Activated naive CD4-positive, alpha-beta T cell treated with anti-CD3 and anti-CD28 coated beads for 36 hours (primary cell): ENCODE measurements around the gene PRLR. TPM values are rescaled to one million over a fixed set of nuclear protein-coding genes. Genes with fewer than 3 reads are reported as not detected.

Experiments
- CTCF ChIA-PET: fragments of 350-600 bp; sonication (Branson Sonifier 250); formaldehyde crosslinking; loops from one replicate; lab custom pipeline; 2021; ENCODE audit warnings: antibody characterized with exemption; lab: Charles Lee
- DNase-seq: peaks from one replicate; pipeline ENCODE4 v3.0.0-alpha.2; 2020
- H3K27ac Mint-ChIP-seq: one replicate; pipeline ENCODE4 v1.8.0; 2021; ENCODE audit warnings: mild to moderate bottlenecking, mixed read lengths
- H3K27me3 Mint-ChIP-seq: one replicate; pipeline ENCODE4 v1.8.0; 2021; ENCODE audit warnings: low read depth, mixed read lengths
- H3K36me3 Mint-ChIP-seq: one replicate; pipeline ENCODE4 v1.8.0; 2021; ENCODE audit warnings: low read depth, mixed read lengths
- H3K4me1 Mint-ChIP-seq: one replicate; pipeline ENCODE4 v1.8.0; 2021; ENCODE audit warnings: low read depth, mixed read lengths
- H3K4me3 Mint-ChIP-seq: one replicate; pipeline ENCODE4 v1.8.0; 2021; ENCODE audit warnings: mild to moderate bottlenecking, moderate library complexity, mixed read lengths
- H3K9me3 Mint-ChIP-seq: one replicate; pipeline ENCODE4 v1.8.0; 2021; ENCODE audit warnings: mixed read lengths
- intact Hi-C: fragments of 100-400 bp; cut with micrococcal nuclease; formaldehyde crosslinking; loops from one replicate; pipeline ENCODE4 v1.15.1; 2023
- total RNA-seq, 2 experiments: library from RNA; stranded (reverse); gene quantifications; one replicate each; pipeline ENCODE4 v1.2.3, GENCODE V29; 2021

PRLR gene
- total RNA-seq, 2 experiments from 2014 or later: not detected

GRCh38 chr5:35164860-35165542 lies 65.3 kb downstream of the PRLR start:
- Mint-ChIP-seq H3K27ac (no peak overlapping the region), H3K4me1 (no peaks in the 10 kb centered on the region), H3K36me3 (no peaks in the 10 kb centered on the region), H3K27me3 (peaks cover 9% of the 10 kb centered on the region), H3K9me3 (peaks cover 5% of the 10 kb centered on the region), H3K4me3 (no peak overlapping the region)
- no peak for DNase-seq
- intact Hi-C loops: no loop called here
- CTCF ChIA-PET: no interaction called here

- Mint-ChIP-seq H3K36me3 (no peaks in the 10 kb centered on the region), H3K27me3 (peaks cover 9% of the 10 kb centered on the region), H3K4me1 (no peaks in the 10 kb centered on the region), H3K9me3 (peaks cover 5% of the 10 kb centered on the region), H3K27ac (no peak overlapping the region), H3K4me3 (no peak overlapping the region)
- intact Hi-C loops: no loop called here
- CTCF ChIA-PET: no interaction called here
- no peak for DNase-seq
Measured at GRCh38 chr5:35163710-35164033, 66.6 kb downstream of the PRLR start.

GRCh38 chr5:35162848-35163709 lies 67.2 kb downstream of the PRLR start:
- no peaks in the 10 kb centered on the region for H3K36me3 Mint-ChIP-seq
- H3K27ac Mint-ChIP-seq: no peak overlapping the region
- peaks cover 9% of the 10 kb centered on the region for H3K27me3 Mint-ChIP-seq
- no peaks in the 10 kb centered on the region for H3K4me1 Mint-ChIP-seq
- DNase-seq: no peak
- intact Hi-C loops: no loop called here
- peaks cover 5% of the 10 kb centered on the region for H3K9me3 Mint-ChIP-seq
- CTCF ChIA-PET: no interaction called here
- H3K4me3 Mint-ChIP-seq: no peak overlapping the region

- Mint-ChIP-seq H3K36me3 (no peaks in the 10 kb centered on the region), H3K27ac (no peak overlapping the region), H3K9me3 (no peaks in the 10 kb centered on the region), H3K4me3 (no peak overlapping the region), H3K4me1 (no peaks in the 10 kb centered on the region), H3K27me3 (peaks cover 12% of the 10 kb centered on the region)
- no peak for DNase-seq
- CTCF ChIA-PET: interaction anchor here (0.5 kb wide), 1 partner anchor 59 kb away, joined by 3 read pairs; no protein-coding TSS in a partner anchor
- intact Hi-C loops: no loop called here
Measured at GRCh38 chr5:35161652-35162273, 68.5 kb downstream of the PRLR start.

- intact Hi-C loops: no loop called here
- no peak overlapping the region for H3K27ac Mint-ChIP-seq
- no peak overlapping the region for H3K4me3 Mint-ChIP-seq
- H3K9me3 Mint-ChIP-seq: no peaks in the 10 kb centered on the region
- no peak for DNase-seq
- H3K27me3 Mint-ChIP-seq: peaks cover 10% of the 10 kb centered on the region
- H3K4me1 Mint-ChIP-seq: no peaks in the 10 kb centered on the region
- CTCF ChIA-PET: no interaction called here
- H3K36me3 Mint-ChIP-seq: no peaks in the 10 kb centered on the region
Measured at GRCh38 chr5:35160486-35161116, 69.7 kb downstream of the PRLR start.

GRCh38 chr5:35159370-35159742 lies 70.9 kb downstream of the PRLR start:
- H3K4me1 Mint-ChIP-seq: no peaks in the 10 kb centered on the region
- no peak for DNase-seq
- no peaks in the 10 kb centered on the region for H3K9me3 Mint-ChIP-seq
- no peak overlapping the region for H3K4me3 Mint-ChIP-seq
- H3K27ac Mint-ChIP-seq: no peak overlapping the region
- no peaks in the 10 kb centered on the region for H3K36me3 Mint-ChIP-seq
- CTCF ChIA-PET: interaction anchor here (1.5 kb wide), 1 partner anchor 8 kb away, joined by 3 read pairs; no protein-coding TSS in a partner anchor
- intact Hi-C loops: no loop called here
- H3K27me3 Mint-ChIP-seq: peaks cover 8% of the 10 kb centered on the region

- Mint-ChIP-seq H3K4me1 (no peaks in the 10 kb centered on the region), H3K36me3 (no peaks in the 10 kb centered on the region), H3K27me3 (peaks cover 8% of the 10 kb centered on the region), H3K9me3 (no peaks in the 10 kb centered on the region), H3K4me3 (no peak overlapping the region), H3K27ac (no peak overlapping the region)
- intact Hi-C loops: no loop called here
- no peak for DNase-seq
- CTCF ChIA-PET: interaction anchor here (1.5 kb wide), 1 partner anchor 8 kb away, joined by 3 read pairs; no protein-coding TSS in a partner anchor
Measured at GRCh38 chr5:35158622-35159369, 71.5 kb downstream of the PRLR start.

- H3K4me1 Mint-ChIP-seq: no peaks in the 10 kb centered on the region
- no peak overlapping the region for H3K27ac Mint-ChIP-seq
- intact Hi-C loops: no loop called here
- CTCF ChIA-PET: interaction anchor here (1.5 kb wide), 1 partner anchor 9 kb away, joined by 3 read pairs; no protein-coding TSS in a partner anchor
- no peak overlapping the region for H3K4me3 Mint-ChIP-seq
- no peak for DNase-seq
- H3K36me3 Mint-ChIP-seq: no peaks in the 10 kb centered on the region
- no peaks in the 10 kb centered on the region for H3K9me3 Mint-ChIP-seq
- H3K27me3 Mint-ChIP-seq: peaks cover 6% of the 10 kb centered on the region
Measured at GRCh38 chr5:35158204-35158603, 72.1 kb downstream of the PRLR start.

- H3K36me3 Mint-ChIP-seq: no peaks in the 10 kb centered on the region
- CTCF ChIA-PET: interaction anchor here (0.8 kb wide), 1 partner anchor 13 kb away, joined by 3 read pairs; no protein-coding TSS in a partner anchor
- H3K4me3 Mint-ChIP-seq: no peak overlapping the region
Measured at GRCh38 chr5:35153375-35153932, 76.8 kb downstream of the PRLR start.

GRCh38 chr5:35152733-35153132 lies 77.6 kb downstream of the PRLR start:
- no peaks in the 10 kb centered on the region for H3K4me1 Mint-ChIP-seq
- H3K27me3 Mint-ChIP-seq: peaks cover 5% of the 10 kb centered on the region
- H3K4me3 Mint-ChIP-seq: no peak overlapping the region
- H3K36me3 Mint-ChIP-seq: no peaks in the 10 kb centered on the region
- no peaks in the 10 kb centered on the region for H3K9me3 Mint-ChIP-seq
- H3K27ac Mint-ChIP-seq: no peak overlapping the region
- no peak for DNase-seq
- intact Hi-C loops: no loop called here
- CTCF ChIA-PET: no interaction called here

More at GRCh38 chr5:35153375-35153932, 76.8 kb downstream of the PRLR start:
- Mint-ChIP-seq H3K4me1 (no peaks in the 10 kb centered on the region), H3K27me3 (peaks cover 3% of the 10 kb centered on the region), H3K9me3 (no peaks in the 10 kb centered on the region), H3K27ac (no peak overlapping the region)
- intact Hi-C loops: no loop called here
- no peak for DNase-seq

GRCh38 chr5:35151146-35151920 lies 79.0 kb downstream of the PRLR start:
- H3K36me3 Mint-ChIP-seq: no peaks in the 10 kb centered on the region
- no peak overlapping the region for H3K4me3 Mint-ChIP-seq
- H3K27ac Mint-ChIP-seq: no peak overlapping the region
- H3K4me1 Mint-ChIP-seq: no peaks in the 10 kb centered on the region
- peaks cover 11% of the 10 kb centered on the region for H3K27me3 Mint-ChIP-seq
- no peak for DNase-seq
- CTCF ChIA-PET: no interaction called here
- intact Hi-C loops: no loop called here
- H3K9me3 Mint-ChIP-seq: no peaks in the 10 kb centered on the region
